AG10803 (cell line): ENCODE results near the gene COL25A1.

Experiments
- DNase-seq: peaks from one replicate; pipeline ENCODE4 v3.0.0; 2010; ENCODE audit warnings: low read depth
- H3K4me3 ChIP-seq: 2 replicates; pipeline ENCODE4 v1.5.1; 2011; ENCODE audit warnings: mild to moderate bottlenecking, low read length, control low read depth
- TF ChIP-seq, protein P1 (sequence below): conservative IDR thresholded peaks from 2 replicates; pipeline ENCODE4 v1.5.1; 2011; ENCODE audit warnings: mild to moderate bottlenecking, low read length, control low read depth, inconsistent platforms

The COL25A1 gene

GRCh38 chr4:109174224-109174953 is 128.1 kb downstream of the COL25A1 start:
- no peak for DNase-seq
- H3K4me3 ChIP-seq, result no peak overlapping the region
- TF ChIP-seq, protein P1, sequence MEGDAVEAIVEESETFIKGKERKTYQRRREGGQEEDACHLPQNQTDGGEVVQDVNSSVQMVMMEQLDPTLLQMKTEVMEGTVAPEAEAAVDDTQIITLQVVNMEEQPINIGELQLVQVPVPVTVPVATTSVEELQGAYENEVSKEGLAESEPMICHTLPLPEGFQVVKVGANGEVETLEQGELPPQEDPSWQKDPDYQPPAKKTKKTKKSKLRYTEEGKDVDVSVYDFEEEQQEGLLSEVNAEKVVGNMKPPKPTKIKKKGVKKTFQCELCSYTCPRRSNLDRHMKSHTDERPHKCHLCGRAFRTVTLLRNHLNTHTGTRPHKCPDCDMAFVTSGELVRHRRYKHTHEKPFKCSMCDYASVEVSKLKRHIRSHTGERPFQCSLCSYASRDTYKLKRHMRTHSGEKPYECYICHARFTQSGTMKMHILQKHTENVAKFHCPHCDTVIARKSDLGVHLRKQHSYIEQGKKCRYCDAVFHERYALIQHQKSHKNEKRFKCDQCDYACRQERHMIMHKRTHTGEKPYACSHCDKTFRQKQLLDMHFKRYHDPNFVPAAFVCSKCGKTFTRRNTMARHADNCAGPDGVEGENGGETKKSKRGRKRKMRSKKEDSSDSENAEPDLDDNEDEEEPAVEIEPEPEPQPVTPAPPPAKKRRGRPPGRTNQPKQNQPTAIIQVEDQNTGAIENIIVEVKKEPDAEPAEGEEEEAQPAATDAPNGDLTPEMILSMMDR, result no peak

DNA sequence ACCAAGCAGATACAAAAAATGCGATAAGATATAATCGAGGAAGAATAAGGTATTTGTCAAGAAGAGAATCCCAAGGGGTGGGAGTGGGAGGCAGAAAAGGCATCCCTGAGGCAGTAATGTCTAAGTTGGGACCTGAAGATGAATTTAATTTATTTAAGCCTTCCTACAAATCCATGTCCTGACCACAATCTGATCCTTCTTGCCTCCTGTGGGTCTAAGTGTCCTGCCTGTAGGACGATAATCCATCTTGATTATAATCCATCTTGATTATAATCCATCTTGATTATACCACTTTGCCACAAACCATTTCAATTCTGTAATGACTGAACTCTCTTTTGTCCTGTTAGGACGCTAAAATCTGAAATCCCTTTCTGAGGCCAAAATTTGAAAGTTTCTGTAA is 130.2 kb downstream of the COL25A1 start:
- TF ChIP-seq, protein P1, result no peak
- DNase-seq, result no peak
- no peak overlapping the region for H3K4me3 ChIP-seq

- no peak for DNase-seq
- TF ChIP-seq, protein P1, result no peak
- no peak overlapping the region for H3K4me3 ChIP-seq
Measured at GRCh38 chr4:109171070-109171469, 131.4 kb downstream of the COL25A1 start.

GRCh38 chr4:109169170-109169569 is 133.3 kb downstream of the COL25A1 start:
- DNase-seq, result no peak
- H3K4me3 ChIP-seq, result no peak overlapping the region
- TF ChIP-seq, protein P1, result no peak

- DNase-seq, result no peak
- TF ChIP-seq, protein P1, result no peak
- H3K4me3 ChIP-seq, result no peak overlapping the region
Measured at GRCh38 chr4:109166586-109166985, 135.9 kb downstream of the COL25A1 start.

DNA sequence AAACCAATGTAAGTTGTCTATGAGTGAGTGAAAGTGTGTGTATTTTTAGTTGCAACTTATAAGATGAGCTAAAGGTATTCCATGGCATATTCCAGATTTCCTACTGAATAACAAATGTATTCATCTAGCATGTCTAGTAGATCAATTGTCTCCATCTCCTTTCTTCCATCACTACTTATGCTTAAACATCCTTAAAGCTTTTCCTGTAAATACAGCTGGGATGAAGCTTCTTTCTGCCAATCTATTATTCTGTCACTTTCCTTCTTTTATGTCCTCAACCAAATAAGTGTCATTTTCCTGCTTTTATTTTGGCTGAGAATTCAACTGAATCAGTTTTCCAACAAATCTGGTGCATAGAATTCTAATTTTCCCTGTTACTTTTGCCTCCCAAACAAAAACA is 136.3 kb downstream of the COL25A1 start:
- DNase-seq, result no peak
- H3K4me3 ChIP-seq, result no peak overlapping the region
- TF ChIP-seq, protein P1, result no peak

GRCh38 chr4:109164011-109164410 is 138.4 kb downstream of the COL25A1 start:
- DNase-seq, result peak; percentile 49

More at GRCh38 chr4:109164011-109164410, 138.4 kb downstream of the COL25A1 start:
- TF ChIP-seq, protein P1, result no peak
- no peak overlapping the region for H3K4me3 ChIP-seq
